HG03095 (cell line): ENCODE data around the gene NPAS2.
A peak's percentile ranks its signal among the peaks of the same experiment; 100 is the strongest.

Experiments
- ATAC-seq: cut with Tn5 transposase; IDR thresholded peaks from one replicate; pipeline ENCODE4 v1.9.1; 2021; ENCODE audit warnings: moderate library complexity; ENCODE audit not compliant: unreplicated experiment

NPAS2 gene

GRCh38 chr2:100962366-100963025 lies 142.6 kb downstream of the NPAS2 start:
- ATAC-seq: no peak

- ATAC-seq: no peak
These were observed 143.1 kb downstream of the NPAS2 start for GRCh38 chr2:100963026-100963375.

- ATAC-seq: no peak
These were observed 144.3 kb downstream of the NPAS2 start for GRCh38 chr2:100964222-100964621.

- no peak for ATAC-seq
These were observed 144.8 kb downstream of the NPAS2 start for GRCh38 chr2:100964681-100965169.

GRCh38 chr2:100965596-100965995 lies 145.7 kb downstream of the NPAS2 start:
- ATAC-seq: no peak

GRCh38 chr2:100967716-100968115 lies 147.8 kb downstream of the NPAS2 start:
- ATAC-seq: no peak

- no peak for ATAC-seq
These were observed 148.5 kb downstream of the NPAS2 start for GRCh38 chr2:100968146-100969145.

- ATAC-seq: no peak
These were observed 150.1 kb downstream of the NPAS2 start for GRCh38 chr2:100969998-100970397.

- no peak for ATAC-seq
These were observed 151.3 kb downstream of the NPAS2 start for GRCh38 chr2:100971221-100971620.

- no peak for ATAC-seq
These were observed 152.5 kb downstream of the NPAS2 start for GRCh38 chr2:100972452-100972851.

- ATAC-seq: no peak
These were observed 155.0 kb downstream of the NPAS2 start for GRCh38 chr2:100974712-100975520.

GRCh38 chr2:100975521-100975785 lies 155.5 kb downstream of the NPAS2 start:
- no peak for ATAC-seq

- no peak for ATAC-seq
These were observed 156.1 kb downstream of the NPAS2 start for GRCh38 chr2:100976061-100976460.

- peak; percentile 89 for ATAC-seq
These were observed 156.9 kb downstream of the NPAS2 start for GRCh38 chr2:100976645-100977391.

- ATAC-seq: no peak
These were observed 157.6 kb downstream of the NPAS2 start for GRCh38 chr2:100977511-100977910.

GRCh38 chr2:100978582-100979191 lies 158.7 kb downstream of the NPAS2 start:
- ATAC-seq: no peak

GRCh38 chr2:100980046-100980445 lies 160.1 kb downstream of the NPAS2 start:
- ATAC-seq: no peak

- no peak for ATAC-seq
These were observed 161.1 kb downstream of the NPAS2 start for GRCh38 chr2:100981011-100981410.

- no peak for ATAC-seq
These were observed 162.5 kb downstream of the NPAS2 start for GRCh38 chr2:100982431-100982861.

- ATAC-seq: no peak
These were observed 163.3 kb downstream of the NPAS2 start for GRCh38 chr2:100983201-100983600.
